ENCODE measurements around the gene TRIM17.

Gene TRIM17

DNA sequence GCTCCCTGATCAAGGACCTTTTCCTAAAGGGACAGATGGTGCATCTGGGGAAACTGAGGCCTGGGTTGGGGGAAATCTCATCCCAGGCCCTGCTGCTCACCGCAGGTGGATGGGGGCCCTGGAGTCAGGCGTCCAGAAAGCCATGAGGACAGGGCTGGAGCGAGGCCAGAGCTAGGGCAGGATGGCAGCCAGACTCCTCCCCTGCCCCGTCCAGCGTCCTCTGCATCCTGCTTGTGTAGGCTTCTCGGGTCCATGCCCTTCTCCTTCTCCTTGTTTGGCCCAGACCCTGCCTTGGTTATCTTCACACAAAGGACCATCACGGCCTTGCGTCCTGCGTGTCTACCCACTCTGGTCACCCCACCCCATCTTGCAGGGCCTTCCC is 53.0 kb downstream of the TRIM17 start:
- no peaks in the 10 kb centered on the region for H3K27me3 ChIP-seq (replicated peaks)
- TF ChIP-seq, protein P1, sequence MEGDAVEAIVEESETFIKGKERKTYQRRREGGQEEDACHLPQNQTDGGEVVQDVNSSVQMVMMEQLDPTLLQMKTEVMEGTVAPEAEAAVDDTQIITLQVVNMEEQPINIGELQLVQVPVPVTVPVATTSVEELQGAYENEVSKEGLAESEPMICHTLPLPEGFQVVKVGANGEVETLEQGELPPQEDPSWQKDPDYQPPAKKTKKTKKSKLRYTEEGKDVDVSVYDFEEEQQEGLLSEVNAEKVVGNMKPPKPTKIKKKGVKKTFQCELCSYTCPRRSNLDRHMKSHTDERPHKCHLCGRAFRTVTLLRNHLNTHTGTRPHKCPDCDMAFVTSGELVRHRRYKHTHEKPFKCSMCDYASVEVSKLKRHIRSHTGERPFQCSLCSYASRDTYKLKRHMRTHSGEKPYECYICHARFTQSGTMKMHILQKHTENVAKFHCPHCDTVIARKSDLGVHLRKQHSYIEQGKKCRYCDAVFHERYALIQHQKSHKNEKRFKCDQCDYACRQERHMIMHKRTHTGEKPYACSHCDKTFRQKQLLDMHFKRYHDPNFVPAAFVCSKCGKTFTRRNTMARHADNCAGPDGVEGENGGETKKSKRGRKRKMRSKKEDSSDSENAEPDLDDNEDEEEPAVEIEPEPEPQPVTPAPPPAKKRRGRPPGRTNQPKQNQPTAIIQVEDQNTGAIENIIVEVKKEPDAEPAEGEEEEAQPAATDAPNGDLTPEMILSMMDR (IDR thresholded peaks at IDR 0.05; ENCODE audit: low read depth, low read length, missing control alignments), result no peak
- no peak for DNase-seq
- in situ Hi-C loops (cut with HindIII; ENCODE audit: low pct_ligation_motif_present, low sequenced_read_pairs), result no loop called here
- no peak overlapping the region for H3K27ac ChIP-seq
- H3K36me3 ChIP-seq (replicated peaks), result no peaks in the 10 kb centered on the region
- no peak overlapping the region for H3K4me3 ChIP-seq (ENCODE audit: low read depth, low read length)

DNA sequence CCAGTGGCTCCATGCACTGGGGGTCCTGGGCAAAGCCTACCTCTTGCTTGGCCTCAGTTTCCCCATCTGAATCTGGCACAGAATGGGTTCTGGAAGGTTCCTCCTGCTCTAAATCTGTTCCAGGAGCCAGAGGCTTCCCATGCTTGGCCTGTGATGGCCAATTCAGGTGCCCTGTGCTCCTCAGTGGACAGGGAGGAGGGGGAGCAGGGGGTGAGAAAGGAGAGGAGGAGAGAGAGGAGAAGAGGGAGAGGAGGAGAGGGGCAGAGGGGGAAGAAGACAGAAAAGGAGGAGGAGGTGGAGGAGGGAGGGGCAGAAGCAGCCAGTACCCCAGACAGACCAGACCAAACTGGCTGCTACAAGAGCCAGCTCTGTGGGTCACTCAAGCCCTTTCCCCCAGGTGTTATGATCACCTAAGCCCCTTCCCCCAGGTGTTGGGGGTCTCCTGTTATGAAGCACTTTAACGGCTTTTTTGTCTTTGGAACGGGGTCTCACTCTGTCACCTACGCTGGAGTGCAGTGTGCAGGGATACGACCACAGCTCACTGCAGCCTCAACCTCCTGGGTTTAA is 53.7 kb downstream of the TRIM17 start:
- Histone ChIP-seq H3K36me3 (replicated peaks) (no peaks in the 10 kb centered on the region), H3K27ac (no peak overlapping the region), H3K27me3 (replicated peaks) (no peaks in the 10 kb centered on the region), H3K4me3 (ENCODE audit: low read depth, low read length) (no peak overlapping the region)
- DNase-seq, result no peak
- TF ChIP-seq, protein P1 (IDR thresholded peaks at IDR 0.05; ENCODE audit: low read depth, low read length, missing control alignments), result no peak
- in situ Hi-C loops (cut with HindIII; ENCODE audit: low pct_ligation_motif_present, low sequenced_read_pairs), result no loop called here

DNA sequence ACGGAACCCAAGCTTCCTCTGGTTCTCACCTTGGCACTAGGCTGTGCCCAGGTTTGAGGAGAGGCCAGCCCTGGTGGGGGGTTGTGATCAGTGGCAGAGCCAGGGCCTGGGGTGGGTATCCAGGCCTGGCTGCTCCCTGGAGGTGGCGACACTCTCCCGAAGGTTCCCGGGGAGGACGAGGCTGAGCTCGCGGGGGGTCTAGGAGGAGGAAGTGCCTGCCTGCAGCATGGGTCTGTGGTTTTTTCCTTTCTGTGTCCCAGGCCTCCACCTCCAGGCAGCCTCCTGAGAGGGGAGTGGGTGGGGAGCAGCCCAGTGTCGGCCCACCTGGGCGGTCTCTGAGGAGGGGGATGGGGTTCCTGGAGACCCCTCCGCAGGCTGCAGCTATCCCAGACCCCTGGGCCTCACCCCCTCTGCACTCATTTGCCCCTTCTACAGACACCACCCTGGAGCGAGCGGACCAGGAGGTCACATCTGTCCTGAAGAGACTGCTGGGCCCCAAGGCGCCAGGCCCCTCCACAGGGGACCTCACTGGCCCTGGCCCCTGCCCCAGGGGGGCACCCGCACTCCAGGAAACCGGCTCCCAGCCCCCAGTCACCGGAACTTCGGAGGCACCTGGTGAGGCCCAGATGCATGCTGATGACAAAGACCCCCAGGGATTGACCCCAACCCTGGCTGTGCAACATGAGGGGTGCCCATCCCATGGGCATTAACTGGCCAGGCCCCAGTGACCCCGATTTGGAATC is 54.3 kb downstream of the TRIM17 start:
- H3K27me3 ChIP-seq (replicated peaks), result no peaks in the 10 kb centered on the region
- H3K27ac ChIP-seq, result no peak overlapping the region
- TF ChIP-seq, protein P1 (IDR thresholded peaks at IDR 0.05; ENCODE audit: low read depth, low read length, missing control alignments), result no peak
- H3K4me3 ChIP-seq (ENCODE audit: low read depth, low read length), result no peak overlapping the region
- H3K36me3 ChIP-seq (replicated peaks), result no peaks in the 10 kb centered on the region
- DNase-seq, result no peak
- in situ Hi-C loops (cut with HindIII; ENCODE audit: low pct_ligation_motif_present, low sequenced_read_pairs), result no loop called here

DNA sequence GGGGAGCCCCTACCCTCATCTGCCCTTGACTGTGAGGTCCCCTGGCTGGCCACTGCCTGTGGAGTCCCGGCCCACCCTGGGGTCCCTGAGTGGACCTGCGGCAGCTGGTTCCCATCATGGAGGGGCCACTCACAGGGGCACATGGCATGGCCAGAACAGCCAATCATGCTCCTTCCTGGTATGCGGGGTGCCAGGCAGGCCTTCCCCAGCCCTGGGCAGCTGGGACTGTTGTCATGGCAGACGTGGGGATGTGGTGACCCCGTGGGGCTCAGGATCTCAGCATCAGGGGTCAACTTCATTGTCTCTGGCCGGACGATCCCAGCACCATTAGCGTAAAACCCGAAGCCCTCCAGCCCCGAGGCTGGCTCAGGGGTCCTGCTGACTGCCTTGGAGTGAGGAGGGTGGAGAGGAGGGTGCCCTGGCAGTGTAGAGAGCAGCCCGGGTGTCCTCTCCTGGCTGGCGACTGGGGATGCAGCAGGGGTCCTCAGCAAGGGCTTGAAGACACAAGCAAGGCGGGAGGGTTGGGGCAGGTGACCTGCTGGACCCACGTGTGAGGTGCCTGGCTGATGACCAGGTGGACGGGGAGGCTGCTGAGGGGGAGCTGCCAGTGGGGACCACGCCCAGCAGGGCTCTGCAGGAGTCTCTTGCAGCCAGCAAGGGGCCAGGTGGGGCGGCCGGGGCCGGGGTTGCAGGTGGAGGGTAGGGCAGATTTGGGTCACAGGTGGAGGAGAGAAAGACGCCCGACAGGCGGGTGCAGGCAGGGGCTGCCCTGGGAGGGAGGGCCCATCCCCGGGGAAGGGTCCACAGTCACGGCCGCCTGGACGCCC is 55.1 kb downstream of the TRIM17 start:
- Histone ChIP-seq H3K27ac (no peak overlapping the region), H3K4me3 (ENCODE audit: low read depth, low read length) (no peak overlapping the region), H3K36me3 (replicated peaks) (no peaks in the 10 kb centered on the region), H3K27me3 (replicated peaks) (no peaks in the 10 kb centered on the region)
- in situ Hi-C loops (cut with HindIII; ENCODE audit: low pct_ligation_motif_present, low sequenced_read_pairs), result no loop called here
- no peak for DNase-seq
- TF ChIP-seq, protein P1 (IDR thresholded peaks at IDR 0.05; ENCODE audit: low read depth, low read length, missing control alignments), result no peak

- Histone ChIP-seq H3K36me3 (replicated peaks) (no peaks in the 10 kb centered on the region), H3K27me3 (replicated peaks) (no peaks in the 10 kb centered on the region), H3K4me3 (ENCODE audit: low read depth, low read length) (no peak overlapping the region), H3K27ac (no peak overlapping the region)
- TF ChIP-seq, protein P1 (IDR thresholded peaks at IDR 0.05; ENCODE audit: low read depth, low read length, missing control alignments), result no peak
- in situ Hi-C loops (cut with HindIII; ENCODE audit: low pct_ligation_motif_present, low sequenced_read_pairs), result no loop called here
- DNase-seq, result no peak
Measured at GRCh38 chr1:228360533-228361313, 55.9 kb downstream of the TRIM17 start.
